Measurements from ENCODE around the gene DDX51. TPM values are rescaled to one million over a fixed set of nuclear protein-coding genes. Genes with fewer than 3 reads are reported as not detected.

The DDX51 gene
- total RNA-seq, 2 donors from 2014 or later, result 16.1 to 27.4 TPM

- DNase-seq (no peak), ATAC-seq (no peak)
- peaks cover 0 to 14% of the 10 kb centered on the region in 2 donors for H3K36me3 ChIP-seq (replicated peaks in 1 of 2; ENCODE audit: insufficient read depth in 1 of 2, low read depth in 2 of 2)
- intact Hi-C loops (cut with DNase I), result no loop called here
- H3K4me1 ChIP-seq, result no peaks in the 10 kb centered on the region
- H3K4me3 ChIP-seq, result no peak overlapping the region
- WGBS, 2 donors, result 90 to 91% methylated on average over 14 of the region's 14 CpGs
- TF ChIP-seq CTCF (IDR thresholded peaks at IDR 0.05) (no peak), POLR2A (IDR thresholded peaks at IDR 0.05) (no peak)
- no peaks in the 10 kb centered on the region for H3K9me3 ChIP-seq
- H3K27me3 ChIP-seq, result no peaks in the 10 kb centered on the region
- no peak overlapping the region for H3K27ac ChIP-seq
These were observed 22.8 kb downstream of the DDX51 start for GRCh38 chr12:132121283-132121682.

- peaks cover 0 to 19% of the 10 kb centered on the region in 2 donors for H3K36me3 ChIP-seq (replicated peaks in 1 of 2; ENCODE audit: insufficient read depth in 1 of 2, low read depth in 2 of 2)
- H3K27ac ChIP-seq, result no peak overlapping the region
- H3K4me1 ChIP-seq, result no peaks in the 10 kb centered on the region
- no peaks in the 10 kb centered on the region for H3K9me3 ChIP-seq
- DNase-seq (no peak), ATAC-seq (no peak)
- no peak overlapping the region for H3K4me3 ChIP-seq
- TF ChIP-seq CTCF (IDR thresholded peaks at IDR 0.05), result no peak
- TF ChIP-seq POLR2A (IDR thresholded peaks at IDR 0.05), result no peak
- WGBS, 2 donors, result 92 to 96% methylated on average over 9 to 22 of the region's 22 CpGs
- intact Hi-C loops (cut with DNase I), result no loop called here
- no peaks in the 10 kb centered on the region for H3K27me3 ChIP-seq
These were observed 25.2 kb downstream of the DDX51 start for GRCh38 chr12:132118876-132119275.

- WGBS, 2 donors, result 86 to 95% methylated on average over 2 to 9 of the region's 10 CpGs
- Histone ChIP-seq H3K36me3 (replicated peaks in 1 of 2; ENCODE audit: insufficient read depth in 1 of 2, low read depth in 2 of 2) (peaks cover 0 to 25% of the 10 kb centered on the region in 2 donors), H3K9me3 (no peaks in the 10 kb centered on the region), H3K27me3 (no peaks in the 10 kb centered on the region), H3K4me1 (no peaks in the 10 kb centered on the region), H3K4me3 (no peak overlapping the region), H3K27ac (no peak overlapping the region)
- no peak for ATAC-seq
- intact Hi-C loops (cut with DNase I), result no loop called here
- no peak for DNase-seq
- TF ChIP-seq CTCF (IDR thresholded peaks at IDR 0.05) (no peak), POLR2A (IDR thresholded peaks at IDR 0.05) (no peak)
These were observed 26.6 kb downstream of the DDX51 start for GRCh38 chr12:132117558-132117875.

GRCh38 chr12:132116709-132117557, 27.2 kb downstream of the DDX51 start:
- H3K27ac ChIP-seq, result no peak overlapping the region
- no peaks in the 10 kb centered on the region for H3K4me1 ChIP-seq
- TF ChIP-seq CTCF (IDR thresholded peaks at IDR 0.05), result no peak
- no peak for TF ChIP-seq POLR2A (IDR thresholded peaks at IDR 0.05)
- H3K36me3 ChIP-seq (replicated peaks in 1 of 2; ENCODE audit: insufficient read depth in 1 of 2, low read depth in 2 of 2), result peaks cover 0 to 25% of the 10 kb centered on the region in 2 donors
- ATAC-seq (no peak), DNase-seq (no peak)
- H3K9me3 ChIP-seq, result no peaks in the 10 kb centered on the region
- H3K27me3 ChIP-seq, result no peaks in the 10 kb centered on the region
- H3K4me3 ChIP-seq, result no peak overlapping the region
- intact Hi-C loops (cut with DNase I), result no loop called here
- WGBS, 2 donors, result 94 to 95% methylated on average over 14 to 43 of the region's 58 CpGs

GRCh38 chr12:132115500-132115899, 28.6 kb downstream of the DDX51 start:
- WGBS, 2 donors, result 81 to 96% methylated on average over 9 of the region's 9 CpGs
- no peaks in the 10 kb centered on the region for H3K9me3 ChIP-seq
- peaks cover 0 to 23% of the 10 kb centered on the region in 2 donors for H3K36me3 ChIP-seq (replicated peaks in 1 of 2; ENCODE audit: insufficient read depth in 1 of 2, low read depth in 2 of 2)

More at GRCh38 chr12:132115500-132115899, 28.6 kb downstream of the DDX51 start:
- H3K27me3 ChIP-seq, result no peaks in the 10 kb centered on the region
- DNase-seq, result no peak
- no peak overlapping the region for H3K4me3 ChIP-seq
- no peak overlapping the region for H3K27ac ChIP-seq
- no peaks in the 10 kb centered on the region for H3K4me1 ChIP-seq
- no peak for ATAC-seq
- intact Hi-C loops (cut with DNase I), result no loop called here
- TF ChIP-seq CTCF (IDR thresholded peaks at IDR 0.05) (no peak), POLR2A (IDR thresholded peaks at IDR 0.05) (no peak)
